GM20431 (cell line): ENCODE measurements around the gene PDAP1.
"Not testable (repeated sequence)": the region's sequence is repeated elsewhere in the genome, so short reads cannot be mapped to it uniquely, and the experiment has no call there.

ENCODE experiments used
- in situ Hi-C: fragments of 300-500 bp; cut with MseI, MboI; formaldehyde crosslinking; loops from one replicate; pipeline ENCODE4 v1.15.0; 2020; ENCODE audit warnings: low sequenced_read_pairs; ENCODE audit not compliant: unreplicated experiment

The PDAP1 gene

GRCh38 chr7:99397297-99397983 lies 11.0 kb downstream of the PDAP1 start:
- in situ Hi-C loops, result no loop called here

GRCh38 chr7:99396418-99397296 lies 11.7 kb downstream of the PDAP1 start:
- in situ Hi-C loops, result no loop called here

GRCh38 chr7:99395616-99396327 lies 12.6 kb downstream of the PDAP1 start:
- in situ Hi-C loops, result no loop called here

- in situ Hi-C loops, result no loop called here
Observed at GRCh38 chr7:99394188-99394502, 14.3 kb downstream of the PDAP1 start.

- in situ Hi-C loops, result no loop called here
Observed at GRCh38 chr7:99393355-99394187, 14.8 kb downstream of the PDAP1 start.

- in situ Hi-C loops, result no loop called here
Observed at GRCh38 chr7:99392659-99393354, 15.6 kb downstream of the PDAP1 start.

- in situ Hi-C loops, result no loop called here
Observed at GRCh38 chr7:99392046-99392445, 16.4 kb downstream of the PDAP1 start.

GRCh38 chr7:99390941-99391602 lies 17.3 kb downstream of the PDAP1 start:
- in situ Hi-C loops, result no loop called here

GRCh38 chr7:99389772-99390171 lies 18.6 kb downstream of the PDAP1 start:
- in situ Hi-C loops, result no loop called here

GRCh38 chr7:99387912-99388311 lies 20.5 kb downstream of the PDAP1 start:
- in situ Hi-C loops, result no loop called here

GRCh38 chr7:99387239-99387635 lies 21.2 kb downstream of the PDAP1 start:
- in situ Hi-C loops, result not testable (repeated sequence)

GRCh38 chr7:99386584-99387238 lies 21.7 kb downstream of the PDAP1 start:
- in situ Hi-C loops, result no loop called here

GRCh38 chr7:99385564-99385963 lies 22.8 kb downstream of the PDAP1 start:
- in situ Hi-C loops, result no loop called here

- in situ Hi-C loops, result no loop called here
Observed at GRCh38 chr7:99384523-99384922, 23.9 kb downstream of the PDAP1 start.

- in situ Hi-C loops, result no loop called here
Observed at GRCh38 chr7:99383791-99384370, 24.5 kb downstream of the PDAP1 start.

- in situ Hi-C loops, result no loop called here
Observed at GRCh38 chr7:99383203-99383602, 25.2 kb downstream of the PDAP1 start.

- in situ Hi-C loops, result no loop called here
Observed at GRCh38 chr7:99381664-99382075, 26.7 kb downstream of the PDAP1 start.
